ENCODE measurements around the gene TGFBR3. TPM values are rescaled to one million over a fixed set of nuclear protein-coding genes. Genes with fewer than 3 reads are reported as not detected.

TGFBR3 gene
- total RNA-seq, 3 donors from 2014 or later, result 18.9 to 34.1 (median 20.0) TPM

DNA sequence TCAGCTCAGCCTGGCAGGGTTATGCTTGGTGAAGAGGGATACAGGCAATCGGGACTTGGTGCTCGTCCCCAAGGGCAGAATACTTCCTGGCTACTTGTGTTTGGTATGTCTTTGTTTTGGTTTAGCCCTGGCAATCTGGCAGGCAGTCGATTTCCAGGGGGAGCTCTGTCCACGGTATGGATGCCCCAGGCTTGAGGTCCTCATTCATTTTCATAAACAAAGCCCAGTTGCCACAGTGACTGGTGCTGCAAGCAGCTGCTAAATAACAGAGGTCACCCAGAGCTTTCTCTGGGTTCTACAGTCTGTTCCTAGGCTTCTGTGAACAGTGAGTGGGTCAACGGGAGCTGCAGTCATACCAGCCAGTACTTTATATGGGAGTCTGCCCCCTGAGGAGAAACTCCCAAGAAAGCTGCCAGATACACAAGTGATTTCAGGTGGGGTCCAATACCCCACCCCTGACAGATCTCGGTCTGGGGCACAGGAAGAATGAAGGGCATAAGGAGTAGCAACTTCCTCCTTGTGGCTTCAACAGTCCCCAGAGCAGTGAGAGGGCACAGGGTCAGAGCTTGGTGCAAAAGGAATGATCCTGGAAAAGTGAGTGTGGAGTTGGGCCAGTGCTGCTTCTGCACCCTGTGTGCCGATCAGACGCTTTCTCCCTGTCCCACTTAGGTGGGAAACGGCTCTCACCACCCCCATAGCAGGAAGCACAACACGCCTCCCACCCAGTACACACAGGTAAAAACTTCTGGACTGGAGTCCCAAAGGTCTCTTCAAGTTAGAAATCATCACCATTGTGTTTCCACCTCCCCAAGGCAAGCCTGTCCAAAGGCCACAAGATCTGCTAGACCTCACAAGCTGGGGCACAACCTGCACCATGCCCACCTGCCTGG is 55.5 kb downstream of the TGFBR3 start:
- DNase-seq (no peak), ATAC-seq (no peak)
- H3K9me3 Mint-ChIP-seq, result no peaks in the 10 kb centered on the region
- no peak overlapping the region for H3K4me3 Mint-ChIP-seq
- peaks cover 34% of the 10 kb centered on the region for H3K4me1 Mint-ChIP-seq (ENCODE audit: low read depth)
- H3K36me3 Mint-ChIP-seq (ENCODE audit: insufficient read depth), result peaks cover 4% of the 10 kb centered on the region
- H3K27me3 Mint-ChIP-seq (ENCODE audit: low read depth), result no peaks in the 10 kb centered on the region

DNA sequence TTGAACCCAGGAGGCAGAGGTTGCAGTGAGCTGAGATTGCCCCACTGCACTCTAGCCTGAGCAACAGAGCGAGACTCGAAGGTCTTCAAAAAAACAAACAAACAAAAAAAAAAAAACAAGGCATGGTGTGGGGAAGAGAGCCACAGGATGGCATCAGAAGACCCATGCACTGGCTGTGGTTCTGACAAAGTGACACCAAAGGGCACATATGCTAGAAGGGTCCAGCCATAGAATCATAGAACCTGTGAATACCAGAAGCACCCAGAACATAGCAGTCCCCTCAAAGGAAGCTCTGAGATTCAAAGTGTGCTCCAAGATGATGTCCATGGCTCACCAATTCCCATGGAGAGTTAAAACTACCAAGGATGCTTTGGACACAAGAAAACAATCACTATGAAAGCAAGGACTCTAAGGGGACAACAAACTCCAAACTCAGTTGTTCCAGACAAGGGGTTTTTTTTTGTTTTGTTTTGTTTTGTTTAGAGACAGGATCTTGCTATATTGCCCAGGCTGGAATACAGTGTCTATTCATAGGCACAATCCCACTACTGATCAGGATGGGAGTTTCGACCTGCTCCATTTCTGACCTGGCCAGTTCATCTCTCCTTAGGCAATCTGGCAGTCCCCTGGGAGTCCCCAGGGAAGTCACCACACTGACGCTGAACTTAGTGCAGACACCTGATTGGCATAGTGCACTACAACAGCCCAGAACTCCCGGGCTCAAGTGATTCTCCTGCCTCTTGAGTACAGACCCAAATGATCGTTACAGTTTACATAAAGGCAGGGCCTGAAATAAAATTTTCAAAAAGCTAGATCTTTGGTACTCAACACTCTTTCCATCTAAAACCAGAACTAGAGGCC is 56.4 kb downstream of the TGFBR3 start:
- ATAC-seq (no peak), DNase-seq (no peak)
- Mint-ChIP-seq H3K4me3 (no peak overlapping the region), H3K36me3 (ENCODE audit: insufficient read depth) (peaks cover 4% of the 10 kb centered on the region), H3K27me3 (ENCODE audit: low read depth) (no peaks in the 10 kb centered on the region), H3K4me1 (ENCODE audit: low read depth) (peaks cover 30% of the 10 kb centered on the region), H3K9me3 (no peaks in the 10 kb centered on the region)

DNA sequence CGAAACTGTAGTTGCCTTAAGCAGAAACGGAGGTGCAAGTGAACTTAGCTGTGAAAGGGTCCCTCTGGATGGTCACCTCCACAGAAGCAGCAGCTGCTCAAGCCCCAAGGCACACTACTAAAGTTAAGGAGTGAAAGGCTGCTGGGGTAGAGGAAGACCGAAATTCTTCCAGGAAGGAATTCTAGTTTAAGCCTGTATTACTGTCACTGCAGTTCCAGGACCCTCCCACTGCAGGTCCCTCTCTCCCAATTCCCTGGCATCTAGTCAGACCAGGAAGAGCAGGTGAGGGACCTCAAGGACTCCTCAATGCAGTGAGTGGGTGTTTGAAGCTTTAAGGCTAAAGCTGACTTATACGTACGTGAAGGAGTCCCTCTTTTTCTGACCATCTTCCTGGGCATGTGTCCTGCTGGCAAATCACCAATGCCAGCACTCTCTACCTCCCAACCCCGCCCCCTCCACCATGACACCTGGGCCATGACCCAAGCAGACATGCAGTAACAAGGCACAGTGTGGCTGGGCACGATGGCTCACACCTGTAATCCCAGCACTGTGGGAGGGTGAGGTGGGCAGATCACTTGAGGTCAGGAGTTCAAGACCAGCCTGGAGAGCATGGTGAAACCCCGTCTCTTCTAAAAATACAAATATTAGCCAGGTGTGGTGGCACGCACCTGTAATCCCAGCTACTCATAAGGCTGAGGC is 57.2 kb downstream of the TGFBR3 start:
- Mint-ChIP-seq H3K4me3 (no peak overlapping the region), H3K27me3 (ENCODE audit: low read depth) (no peaks in the 10 kb centered on the region), H3K9me3 (no peaks in the 10 kb centered on the region), H3K36me3 (ENCODE audit: insufficient read depth) (no peaks in the 10 kb centered on the region), H3K4me1 (ENCODE audit: low read depth) (peaks cover 30% of the 10 kb centered on the region)
- ATAC-seq (no peak), DNase-seq (no peak)

DNA sequence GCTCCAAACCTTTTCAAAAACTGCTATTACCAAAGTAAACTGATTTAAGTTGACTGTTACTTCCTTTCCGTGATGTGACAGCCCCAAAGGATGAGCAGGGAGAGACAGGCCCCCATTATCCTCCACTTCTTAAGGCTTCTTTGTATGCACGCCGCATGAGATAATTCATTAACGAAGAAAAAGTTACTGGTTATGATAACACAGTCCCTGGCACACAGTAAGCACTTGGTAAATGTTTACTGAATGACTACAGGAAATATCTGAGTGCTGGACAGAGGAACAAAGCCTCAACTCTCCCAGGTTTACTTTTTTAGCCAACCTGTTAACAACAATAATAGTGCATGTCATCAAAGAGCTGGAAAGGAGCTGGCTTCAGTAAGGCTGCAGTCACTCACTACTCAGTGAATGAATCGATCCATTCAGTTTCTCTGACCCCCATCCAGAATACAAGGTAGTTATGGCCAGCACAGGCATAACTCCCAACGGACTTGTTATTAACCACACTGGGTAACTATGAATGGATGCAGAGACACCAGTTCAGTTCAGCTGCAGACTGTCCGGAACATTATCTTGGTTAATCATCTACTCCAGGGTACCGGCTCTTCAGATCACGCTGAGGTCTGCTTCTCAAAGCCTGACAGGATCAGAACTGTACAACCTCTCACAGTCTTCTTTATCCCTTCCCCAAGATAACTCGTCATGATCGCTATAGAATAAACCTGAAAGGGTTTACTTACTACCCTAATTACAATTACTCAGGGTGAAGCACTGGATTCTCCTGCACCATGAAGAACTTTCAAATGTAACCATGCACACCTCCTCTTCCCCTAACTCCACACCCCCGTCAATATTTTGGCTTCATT is 58.3 kb downstream of the TGFBR3 start:
- Mint-ChIP-seq H3K4me1 (ENCODE audit: low read depth) (peaks cover 33% of the 10 kb centered on the region), H3K9me3 (no peaks in the 10 kb centered on the region), H3K36me3 (ENCODE audit: insufficient read depth) (no peaks in the 10 kb centered on the region), H3K4me3 (no peak overlapping the region), H3K27me3 (ENCODE audit: low read depth) (no peaks in the 10 kb centered on the region)
- ATAC-seq (no peak), DNase-seq (no peak)

DNA sequence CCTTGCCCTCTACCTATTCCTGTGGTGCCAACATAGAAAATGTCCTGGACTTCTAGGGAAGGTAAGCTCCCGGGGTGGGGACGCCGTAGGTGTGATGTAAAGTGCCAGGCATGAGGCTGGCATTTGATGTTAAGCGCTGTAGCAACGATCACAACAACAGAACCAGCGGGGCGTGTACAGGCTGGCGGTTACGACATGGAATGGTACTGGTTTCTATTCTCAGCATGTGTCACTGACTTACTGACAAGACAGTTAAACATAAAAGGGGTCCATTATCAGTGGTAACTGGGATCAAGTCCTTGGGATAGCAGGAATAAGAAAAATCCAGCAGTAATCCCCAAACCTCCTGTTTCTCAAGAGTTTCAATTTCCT is 58.9 kb downstream of the TGFBR3 start:
- peaks cover 36% of the 10 kb centered on the region for H3K4me1 Mint-ChIP-seq (ENCODE audit: low read depth)
- H3K27me3 Mint-ChIP-seq (ENCODE audit: low read depth), result no peaks in the 10 kb centered on the region
- H3K36me3 Mint-ChIP-seq (ENCODE audit: insufficient read depth), result no peaks in the 10 kb centered on the region
- DNase-seq, result no peak
- H3K9me3 Mint-ChIP-seq, result no peaks in the 10 kb centered on the region
- ATAC-seq, result peak in 1 of 2 donors; percentile 32
- no peak overlapping the region for H3K4me3 Mint-ChIP-seq

DNA sequence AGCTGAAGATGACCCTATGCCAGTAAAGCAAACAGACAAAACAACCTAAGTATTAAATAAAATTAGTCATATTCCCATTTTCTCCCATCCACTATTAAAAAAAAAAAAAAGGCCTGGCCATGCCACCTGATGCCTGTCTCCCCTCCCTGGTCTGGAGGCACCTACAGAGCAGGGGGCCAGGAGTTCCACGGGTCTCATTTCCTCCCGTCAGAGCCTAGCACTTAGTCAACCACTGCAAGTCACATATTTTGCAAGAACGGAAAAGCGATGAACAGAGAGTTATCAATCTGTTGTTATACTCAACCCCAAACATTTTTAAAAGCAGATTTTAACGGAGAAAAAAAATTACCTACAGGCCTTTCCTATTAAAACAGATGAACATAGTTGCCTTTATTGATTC is 59.3 kb downstream of the TGFBR3 start:
- no peaks in the 10 kb centered on the region for H3K9me3 Mint-ChIP-seq
- ATAC-seq (no peak), DNase-seq (no peak)
- peaks cover 38% of the 10 kb centered on the region for H3K4me1 Mint-ChIP-seq (ENCODE audit: low read depth)
- H3K36me3 Mint-ChIP-seq (ENCODE audit: insufficient read depth), result no peaks in the 10 kb centered on the region
- H3K27me3 Mint-ChIP-seq (ENCODE audit: low read depth), result no peaks in the 10 kb centered on the region
- no peak overlapping the region for H3K4me3 Mint-ChIP-seq

DNA sequence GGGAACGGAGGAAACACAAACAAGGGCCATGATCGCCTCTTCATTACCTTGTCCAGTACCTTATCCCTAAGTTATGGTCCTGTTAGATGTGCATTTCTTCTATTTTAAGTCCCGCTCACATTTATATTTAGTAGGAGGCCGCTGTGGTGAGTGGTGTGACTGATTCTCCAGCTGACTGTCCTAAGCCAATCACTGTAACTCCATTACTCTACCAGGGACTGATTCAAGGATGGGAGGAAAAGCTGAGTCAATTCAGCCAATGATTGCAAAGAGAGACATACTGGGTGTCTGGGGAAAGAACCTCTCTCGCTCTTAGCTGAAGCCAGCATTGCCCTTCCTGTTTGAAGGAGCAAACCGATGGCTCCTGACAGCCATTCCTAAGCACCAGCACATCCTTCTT is 59.7 kb downstream of the TGFBR3 start:
- Mint-ChIP-seq H3K27me3 (ENCODE audit: low read depth) (no peaks in the 10 kb centered on the region), H3K4me3 (no peak overlapping the region), H3K9me3 (no peaks in the 10 kb centered on the region), H3K36me3 (ENCODE audit: insufficient read depth) (no peaks in the 10 kb centered on the region), H3K4me1 (ENCODE audit: low read depth) (peaks cover 39% of the 10 kb centered on the region)
- ATAC-seq (no peak), DNase-seq (no peak)

DNA sequence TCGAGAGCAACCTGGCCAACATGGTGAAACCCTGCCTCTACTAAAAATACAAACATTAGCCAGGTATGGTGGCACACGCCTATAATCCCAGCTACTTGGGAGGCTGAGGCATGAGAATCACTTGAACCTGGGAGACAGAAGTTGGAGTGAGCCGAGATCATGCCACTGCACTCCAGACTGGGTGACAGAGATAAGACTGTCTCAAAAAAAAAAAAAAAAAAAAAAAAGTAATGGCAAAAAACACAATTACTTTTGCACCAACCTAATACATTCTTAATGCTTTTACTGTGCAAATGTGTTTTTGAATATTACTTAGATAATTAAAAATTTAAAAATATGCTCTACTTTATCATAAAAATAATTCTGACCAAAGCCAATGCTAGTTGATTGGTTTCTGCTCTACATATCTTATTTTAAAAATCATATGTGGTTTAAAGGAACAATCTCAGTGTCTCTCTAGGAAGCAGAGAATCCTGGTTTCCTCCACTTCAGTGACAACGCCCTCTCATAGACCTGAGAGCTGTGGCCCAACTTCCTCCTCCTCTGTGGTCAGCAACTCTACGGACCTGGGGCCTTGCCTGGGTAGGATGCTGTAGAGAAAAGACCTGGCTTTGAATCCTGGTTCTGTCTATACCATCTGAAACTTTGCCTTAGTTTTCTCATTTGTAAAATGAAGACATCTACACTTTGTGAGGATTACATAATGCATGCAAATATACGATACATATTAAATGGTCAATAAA is 64.7 kb downstream of the TGFBR3 start:
- peaks cover 34% of the 10 kb centered on the region for H3K4me1 Mint-ChIP-seq (ENCODE audit: low read depth)
- H3K9me3 Mint-ChIP-seq, result no peaks in the 10 kb centered on the region
- ATAC-seq (no peak), DNase-seq (no peak)
- peaks cover 2% of the 10 kb centered on the region for H3K36me3 Mint-ChIP-seq (ENCODE audit: insufficient read depth)
- H3K4me3 Mint-ChIP-seq, result no peak overlapping the region
- no peaks in the 10 kb centered on the region for H3K27me3 Mint-ChIP-seq (ENCODE audit: low read depth)

DNA sequence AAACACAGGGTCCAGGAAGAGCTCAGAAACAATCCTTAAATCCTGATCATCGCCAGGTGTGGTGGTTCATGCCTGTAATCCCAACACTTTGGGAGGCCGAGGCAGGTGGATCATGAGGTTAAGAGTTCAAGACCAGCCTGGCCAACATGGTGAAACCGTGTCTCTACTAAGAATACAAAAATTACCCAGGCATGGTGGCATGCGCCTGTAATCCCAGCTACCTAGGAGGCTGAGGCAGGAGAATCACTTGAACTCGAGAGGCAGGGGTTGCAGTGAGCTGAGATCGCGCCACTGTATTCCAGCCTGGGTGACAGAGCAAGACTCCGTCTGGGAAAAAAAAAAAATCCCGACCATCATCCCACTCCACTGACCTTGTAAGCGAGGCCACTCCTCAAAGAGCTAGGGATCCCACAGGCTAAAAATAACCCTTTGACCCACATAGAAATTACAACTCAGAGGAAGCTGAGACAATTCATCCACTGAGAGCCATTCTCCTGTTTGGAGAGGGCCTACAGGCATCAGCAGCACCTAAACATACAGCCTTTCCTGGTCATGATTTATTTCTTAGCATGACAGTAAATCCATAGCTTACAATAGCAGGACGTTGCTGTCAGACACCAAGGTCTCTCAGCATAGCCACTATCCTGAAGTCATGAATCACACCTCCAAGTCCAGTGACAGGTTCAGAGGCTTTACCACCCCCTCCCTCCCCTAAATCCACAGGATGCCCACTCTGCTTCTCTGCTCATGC is 66.7 kb downstream of the TGFBR3 start:
- Mint-ChIP-seq H3K4me1 (ENCODE audit: low read depth) (peaks cover 38% of the 10 kb centered on the region), H3K36me3 (ENCODE audit: insufficient read depth) (peaks cover 2% of the 10 kb centered on the region), H3K4me3 (no peak overlapping the region), H3K9me3 (no peaks in the 10 kb centered on the region), H3K27me3 (ENCODE audit: low read depth) (no peaks in the 10 kb centered on the region)
- no peak for ATAC-seq
- DNase-seq, result no peak

DNA sequence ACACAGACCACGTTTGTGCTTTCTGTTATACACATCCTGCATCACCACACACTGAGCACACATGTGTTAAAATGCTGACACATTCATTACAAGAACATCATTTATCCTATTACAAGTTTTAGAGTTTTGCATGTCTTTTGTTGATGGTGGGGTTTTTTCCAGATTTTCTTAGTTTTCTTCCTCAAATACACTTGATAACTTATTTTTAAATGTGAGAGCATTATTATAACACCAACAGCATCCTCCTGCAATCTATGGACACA is 67.3 kb downstream of the TGFBR3 start:
- no peak for DNase-seq
- Mint-ChIP-seq H3K36me3 (ENCODE audit: insufficient read depth) (peaks cover 2% of the 10 kb centered on the region), H3K27me3 (ENCODE audit: low read depth) (no peaks in the 10 kb centered on the region), H3K4me3 (no peak overlapping the region), H3K9me3 (no peaks in the 10 kb centered on the region), H3K4me1 (ENCODE audit: low read depth) (peaks cover 42% of the 10 kb centered on the region)
- ATAC-seq, result no peak

DNA sequence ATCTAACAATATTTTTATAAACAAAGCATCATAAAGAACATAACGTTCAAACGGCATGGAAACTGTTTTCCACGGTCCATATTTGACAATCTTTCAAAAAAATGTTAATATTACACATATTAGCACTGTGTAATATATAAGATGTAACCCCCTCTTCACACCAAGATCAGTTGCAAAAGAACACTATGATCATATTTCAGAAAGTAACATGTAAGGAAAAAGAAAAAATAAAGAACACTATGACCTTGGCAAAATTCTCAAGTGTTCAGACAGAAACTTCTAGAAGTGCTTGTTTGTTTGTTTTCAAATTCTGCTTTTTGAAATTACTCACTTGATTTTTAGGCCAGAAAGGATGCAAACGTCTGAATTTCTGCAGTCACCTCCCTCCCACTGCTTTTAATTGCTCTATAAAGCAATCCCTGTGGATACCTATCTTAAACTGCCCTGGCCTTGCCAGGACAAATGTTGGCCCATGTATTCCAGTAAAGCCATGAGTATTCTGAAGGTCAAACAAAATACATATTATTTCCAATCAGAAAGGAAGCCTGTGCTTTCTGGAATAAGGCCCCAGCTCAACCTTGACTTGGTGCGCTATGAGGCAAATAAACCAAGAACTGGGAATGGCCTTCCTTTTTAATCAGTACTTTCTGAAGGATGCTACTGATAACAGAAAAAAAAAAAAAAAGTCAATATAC is 68.6 kb downstream of the TGFBR3 start:
- no peaks in the 10 kb centered on the region for H3K27me3 Mint-ChIP-seq (ENCODE audit: low read depth)
- H3K4me1 Mint-ChIP-seq (ENCODE audit: low read depth), result peaks cover 47% of the 10 kb centered on the region

DNA sequence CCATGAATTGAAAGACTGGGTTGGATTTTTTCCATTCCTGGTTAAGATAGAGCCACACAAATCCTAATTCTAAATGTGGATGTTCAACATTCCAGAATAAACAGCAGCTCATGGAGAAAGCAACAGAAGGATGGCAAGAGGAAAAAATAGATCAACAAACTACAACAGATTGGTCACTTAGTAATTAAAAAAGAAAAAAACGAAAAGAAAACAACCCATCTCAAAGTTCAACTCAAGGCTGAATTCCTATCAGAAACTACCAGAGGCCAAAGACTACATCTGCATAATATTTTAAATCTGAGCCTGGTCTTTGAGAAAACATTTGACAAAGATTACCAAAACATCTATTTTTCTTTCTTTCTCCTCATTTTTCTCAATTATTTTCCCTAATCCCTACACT is 69.9 kb downstream of the TGFBR3 start:
- Mint-ChIP-seq H3K9me3 (no peaks in the 10 kb centered on the region), H3K4me3 (no peak overlapping the region), H3K27me3 (ENCODE audit: low read depth) (no peaks in the 10 kb centered on the region), H3K36me3 (ENCODE audit: insufficient read depth) (peaks cover 2% of the 10 kb centered on the region), H3K4me1 (ENCODE audit: low read depth) (peaks cover 50% of the 10 kb centered on the region)
- ATAC-seq, result no peak
- no peak for DNase-seq

More for the DNA sequence above, 68.6 kb downstream of the TGFBR3 start:
- Mint-ChIP-seq H3K4me3 (no peak overlapping the region), H3K36me3 (ENCODE audit: insufficient read depth) (peaks cover 2% of the 10 kb centered on the region), H3K9me3 (no peaks in the 10 kb centered on the region)
- no peak for DNase-seq
- no peak for ATAC-seq
